ENCODE data around the gene PCSK2. TPM values are rescaled to one million over a fixed set of nuclear protein-coding genes. Genes with fewer than 3 reads are reported as not detected.

Gene PCSK2
- total and polyA plus RNA-seq, 2 donors (not counting 3 experiments of a cell fraction or from before 2014, with no cell fraction given), result not detected

DNA sequence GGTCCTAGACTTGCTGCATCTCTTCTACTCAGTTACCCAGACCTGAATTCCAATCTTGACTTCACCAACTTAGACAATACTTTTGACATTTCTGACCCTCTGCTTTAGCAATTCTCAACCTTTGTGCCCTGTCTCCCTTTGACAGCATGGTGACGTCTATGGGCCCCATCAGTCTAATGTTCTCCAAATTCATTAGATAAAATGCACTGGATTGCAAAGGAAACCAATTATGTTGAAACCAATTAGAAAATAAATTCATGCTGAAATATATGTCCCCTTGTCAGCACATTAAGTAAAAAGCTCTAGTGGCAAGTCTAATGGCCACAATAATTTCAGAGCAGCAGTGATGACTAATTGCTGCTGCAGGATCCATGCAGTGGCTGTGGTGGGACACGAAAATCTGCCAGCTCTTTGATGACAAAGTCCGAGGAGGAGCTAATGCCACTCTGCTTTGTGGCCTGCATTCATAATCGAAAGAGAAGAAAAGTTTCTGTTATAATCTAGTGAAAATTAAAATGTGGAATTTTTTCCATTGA is 240.3 kb downstream of the PCSK2 start:
- Histone ChIP-seq H3K4me2 (ENCODE audit: insufficient read depth, low read length) (no peak overlapping the region), H3K27ac (ENCODE audit: insufficient read depth, low read depth, low read length) (no peak overlapping the region), H3K4me1 (ENCODE audit: control insufficient read depth, extremely low read depth, insufficient read depth, low read length) (no peaks in the 10 kb centered on the region), H3K9ac (replicated peaks; ENCODE audit: extremely low read depth, insufficient read depth, low read length) (no peak overlapping the region), H3K9me3 (replicated peaks; ENCODE audit: control insufficient read depth, insufficient read depth, low read length) (no peaks in the 10 kb centered on the region), H3K36me3 (ENCODE audit: control insufficient read depth in 2 of 2, extremely low read depth in 1 of 2, insufficient read depth in 2 of 2, low read length in 2 of 2) (no peaks in the 10 kb centered on the region), H2AFZ (ENCODE audit: low read depth, low read length) (no peak overlapping the region), H3K4me3 (replicated peaks in 1 of 3; ENCODE audit: insufficient read depth in 1 of 3, low read depth in 1 of 3, low read length in 3 of 3) (no peak overlapping the region), H4K20me1 (replicated peaks; ENCODE audit: control insufficient read depth, extremely low read depth, insufficient read depth, low read length) (no peaks in the 10 kb centered on the region), H3K79me2 (ENCODE audit: control insufficient read depth, insufficient read depth, low read length) (no peaks in the 10 kb centered on the region), H3K27me3 (ENCODE audit: control insufficient read depth in 2 of 2, insufficient read depth in 2 of 2, low read length in 2 of 2) (no peaks in the 10 kb centered on the region), H3K9me1 (replicated peaks; ENCODE audit: control insufficient read depth, extremely low read depth, insufficient read depth, low read length) (no peaks in the 10 kb centered on the region)
- ChIA-PET POLR2A (no interaction called here), CTCF (no interaction called here)
- TF ChIP-seq, protein P1, sequence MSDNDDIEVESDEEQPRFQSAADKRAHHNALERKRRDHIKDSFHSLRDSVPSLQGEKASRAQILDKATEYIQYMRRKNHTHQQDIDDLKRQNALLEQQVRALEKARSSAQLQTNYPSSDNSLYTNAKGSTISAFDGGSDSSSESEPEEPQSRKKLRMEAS (IDR thresholded peaks at IDR 0.05; ENCODE audit: insufficient read depth, insufficient read length), result no peak
- TF ChIP-seq POLR2AphosphoS5 (IDR thresholded peaks at IDR 0.05; ENCODE audit: insufficient read depth, low read depth, low read length) (no peak), FOS (IDR thresholded peaks at IDR 0.05; ENCODE audit: borderline replicate concordance, insufficient read depth, low read length) (no peak), MYC (IDR thresholded peaks at IDR 0.05; ENCODE audit: low read depth, low read length) (no peak), POLR2A (IDR thresholded peaks at IDR 0.05; ENCODE audit: low read depth, low read length) (no peak), EZH2 (IDR thresholded peaks at IDR 0.05; ENCODE audit: borderline replicate concordance, low read depth, low read length, severe bottlenecking) (no peak), CTCF (IDR thresholded peaks at IDR 0.05; ENCODE audit: extremely low read depth in 1 of 2, insufficient read depth in 1 of 2, low read depth in 1 of 2, low read length in 2 of 2) (no peak), JUN (IDR thresholded peaks at IDR 0.05; ENCODE audit: borderline replicate concordance, insufficient read depth, insufficient read length, low read depth) (no peak), GATA2 (IDR thresholded peaks at IDR 0.05; ENCODE audit: insufficient read depth, insufficient read length, low read depth, low read length) (no peak)
- no TSS peak for BruUV-seq (replicated peaks)
- FAIRE-seq (no peak), DNase-seq (ENCODE audit: low read depth, low spot score) (no peak)
- intact Hi-C loops (cut with micrococcal nuclease) (no loop called here), dilution Hi-C loops (cut with MboI; ENCODE audit: extremely low pct_ligation_motif_present, low sequenced_read_pairs) (no loop called here)

Measured in endothelial cell of umbilical vein (primary cell).